Activated CD8-positive, alpha-beta T cell treated with anti-CD3 and anti-CD28 coated beads, Interleukin-2, amount 10 ng/mL, durations not matched to agents 7 days and 5 days (primary cell): ENCODE measurements around the gene DCXR. TPM values are rescaled to one million over a fixed set of nuclear protein-coding genes. Genes with fewer than 3 reads are reported as not detected.

Source experiments
- total RNA-seq, 2 experiments: library from RNA; stranded (reverse); gene quantifications; one replicate each; pipeline ENCODE4 v1.2.3, GENCODE V29; 2021

The DCXR gene
- total RNA-seq, 2 experiments from 2014 or later: 141 TPM

Other genes starting within 250 kb of the DCXR start
- gene GCGR, start 233.5 kb downstream of the DCXR start, total RNA-seq: not detected
- 10 to 100 TPM; 42.3 to 43.0 TPM for gene MCRIP1, start 204.4 kb downstream of the DCXR start, total RNA-seq
- not detected for gene PPP1R27, start 202.6 kb downstream of the DCXR start, total RNA-seq
- 100 to 1,000 TPM; 474 to 498 TPM for gene P4HB, start 177.2 kb downstream of the DCXR start, total RNA-seq
- gene ARHGDIA, start 166.4 kb downstream of the DCXR start, total RNA-seq: 100 to 1,000 TPM; 756 to 778 TPM
- gene ALYREF, start 146.1 kb downstream of the DCXR start, total RNA-seq: 100 to 1,000 TPM; 269 to 273 TPM
- 100 to 1,000 TPM; 122 TPM for gene ANAPC11, start 146.0 kb downstream of the DCXR start, total RNA-seq
- under 1 TPM; 0.18 to 0.55 TPM for gene NPB, start 135.5 kb downstream of the DCXR start, total RNA-seq
- gene PCYT2, start 126.3 kb downstream of the DCXR start, total RNA-seq: 10 to 100 TPM; 48.6 to 50.4 TPM
- 10 to 100 TPM; 55.0 to 63.4 TPM for gene SIRT7, start 119.5 kb downstream of the DCXR start, total RNA-seq
- 10 to 100 TPM; 14.0 to 16.5 TPM for gene MAFG, start 110.0 kb downstream of the DCXR start, total RNA-seq
- gene PYCR1, start 100.4 kb downstream of the DCXR start, total RNA-seq: 10 to 100 TPM; 35.5 to 38.1 TPM
- gene MYADML2, start 90.5 kb downstream of the DCXR start, total RNA-seq: not detected
- gene NOTUM, start 76.5 kb downstream of the DCXR start, total RNA-seq: under 1 TPM; 0.29 to 0.42 TPM
- 10 to 100 TPM; 27.0 to 33.7 TPM for gene ASPSCR1, start 60.1 kb downstream of the DCXR start, total RNA-seq
- 10 to 100 TPM; 86.7 to 87.7 TPM for gene CENPX, start 14.8 kb downstream of the DCXR start, total RNA-seq
- gene LRRC45, start 14.4 kb downstream of the DCXR start, total RNA-seq: 10 to 100 TPM; 58.3 to 58.9 TPM
- 10 to 100 TPM; 12.9 to 13.1 TPM for gene RAC3, start 6.0 kb downstream of the DCXR start, total RNA-seq
- gene RFNG, start 14.1 kb upstream of the DCXR start, total RNA-seq: 10 to 100 TPM; 19.4 to 20.8 TPM
- gene GPS1, start 14.2 kb upstream of the DCXR start, total RNA-seq: 100 to 1,000 TPM in 1 of 2 experiments, 10 to 100 TPM in 1; 97.6 to 104 TPM
- 100 to 1,000 TPM; 126 to 127 TPM for gene DUS1L, start 28.1 kb upstream of the DCXR start, total RNA-seq
- gene FASN, start 60.5 kb upstream of the DCXR start, total RNA-seq: 100 to 1,000 TPM; 255 to 261 TPM
- 10 to 100 TPM; 78.3 to 84.7 TPM for gene CCDC57, start 175.1 kb upstream of the DCXR start, total RNA-seq
- gene SLC16A3, start 191.3 kb upstream of the DCXR start, total RNA-seq: 100 to 1,000 TPM; 257 to 264 TPM
- gene CSNK1D, start 236.0 kb upstream of the DCXR start, total RNA-seq: 100 to 1,000 TPM in 1 of 2 experiments, 10 to 100 TPM in 1; 99.5 to 111 TPM